GM19099 (cell line): Measurements from ENCODE around the gene CCDC106.
A peak's percentile ranks its signal among the peaks of the same experiment; 100 is the strongest.

Experiments used
- POLR2A ChIP-seq: IDR thresholded peaks from 3 replicates; pipeline ENCODE4 v1.6.1; 2011; ENCODE audit warnings: low read depth; ENCODE audit not compliant: insufficient read length; ENCODE audit errors: extremely low read depth

The CCDC106 gene

DNA sequence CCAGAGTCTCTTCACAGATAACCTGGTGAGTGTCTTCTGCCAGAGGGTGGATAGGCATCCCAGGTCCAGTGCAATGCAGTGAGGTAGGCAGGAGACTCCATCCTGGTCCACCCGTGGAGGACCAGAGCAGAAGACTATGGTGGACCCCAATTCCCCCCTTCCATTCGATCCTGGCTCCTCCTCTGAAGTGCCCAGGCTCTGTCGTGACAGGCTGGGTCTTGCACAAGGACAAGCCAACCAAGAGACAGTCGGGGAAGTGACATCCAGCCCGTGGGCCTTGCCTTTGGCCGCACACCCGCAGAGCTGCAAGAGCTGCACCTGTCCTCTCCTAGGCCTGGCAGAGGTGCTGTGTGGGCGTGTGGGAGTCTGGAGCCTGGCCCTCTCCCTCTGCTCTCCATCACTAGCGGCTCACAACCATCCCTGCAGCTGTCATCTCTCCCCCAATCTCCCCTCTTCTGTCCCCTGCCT is 26.8 kb upstream of the CCDC106 start:
- no peak for TF ChIP-seq POLR2A

DNA sequence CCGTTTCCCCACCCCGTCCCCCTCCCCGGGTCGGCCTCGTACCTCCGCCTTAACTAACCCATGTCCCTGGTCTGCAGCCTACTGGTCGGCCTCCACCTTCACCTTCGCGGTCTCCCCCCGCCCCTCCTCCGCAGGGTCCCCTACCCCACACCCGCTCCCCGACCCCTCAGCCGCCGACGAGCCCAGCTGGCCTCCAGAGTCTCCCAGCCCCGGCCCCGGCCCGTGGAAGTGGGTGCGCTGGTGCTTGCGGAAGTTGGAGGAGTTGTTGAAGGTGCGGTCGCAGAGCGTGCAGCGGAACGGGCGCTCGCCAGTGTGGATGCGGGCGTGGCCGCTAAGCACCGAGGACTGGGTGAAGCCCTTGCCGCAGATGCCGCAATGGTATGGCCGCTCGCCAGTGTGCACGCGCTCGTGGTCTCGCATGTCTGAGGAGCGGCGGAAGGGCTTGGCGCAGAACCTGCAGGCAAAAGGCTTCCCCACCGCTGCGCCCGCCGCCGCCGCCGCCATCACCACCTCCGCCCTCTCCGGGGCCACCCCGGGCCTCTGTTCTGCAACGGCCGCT is 26.3 kb upstream of the CCDC106 start:
- no peak for TF ChIP-seq POLR2A

DNA sequence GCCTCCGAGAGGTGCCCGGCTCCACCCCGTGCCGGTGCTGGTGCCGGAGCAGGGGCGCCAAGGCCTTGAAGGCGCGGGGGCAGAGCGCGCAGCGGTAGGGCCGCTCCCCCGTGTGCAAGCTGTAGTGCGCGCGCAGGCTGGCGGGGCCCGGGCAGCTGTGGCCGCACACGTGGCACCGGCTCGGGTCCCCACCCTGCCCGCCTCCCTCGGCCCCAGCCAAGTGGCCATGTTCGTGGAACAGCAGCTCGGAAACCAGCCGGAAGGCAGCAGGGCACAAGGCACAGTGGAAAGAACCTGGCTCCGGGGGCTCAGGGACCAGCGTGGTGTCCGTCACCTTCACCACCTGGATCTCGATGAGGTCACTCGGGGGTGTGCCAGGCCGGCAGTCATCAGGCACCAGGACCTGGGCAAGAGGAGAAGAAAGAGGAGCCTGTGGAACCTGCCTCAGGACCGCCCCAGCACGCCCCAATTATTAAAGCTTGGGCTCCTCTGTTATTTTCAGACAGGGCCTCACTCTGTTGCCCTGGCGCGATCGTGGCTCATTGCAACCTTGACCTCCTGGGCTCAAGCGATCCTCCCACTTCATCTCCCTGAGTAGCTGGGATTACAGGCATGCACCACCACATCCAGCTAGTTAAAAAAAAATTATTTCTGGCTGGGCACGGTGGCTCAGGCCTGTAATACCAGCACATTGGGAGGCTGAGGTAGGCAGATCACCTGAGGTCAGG is 25.6 kb upstream of the CCDC106 start:
- no peak for TF ChIP-seq POLR2A

DNA sequence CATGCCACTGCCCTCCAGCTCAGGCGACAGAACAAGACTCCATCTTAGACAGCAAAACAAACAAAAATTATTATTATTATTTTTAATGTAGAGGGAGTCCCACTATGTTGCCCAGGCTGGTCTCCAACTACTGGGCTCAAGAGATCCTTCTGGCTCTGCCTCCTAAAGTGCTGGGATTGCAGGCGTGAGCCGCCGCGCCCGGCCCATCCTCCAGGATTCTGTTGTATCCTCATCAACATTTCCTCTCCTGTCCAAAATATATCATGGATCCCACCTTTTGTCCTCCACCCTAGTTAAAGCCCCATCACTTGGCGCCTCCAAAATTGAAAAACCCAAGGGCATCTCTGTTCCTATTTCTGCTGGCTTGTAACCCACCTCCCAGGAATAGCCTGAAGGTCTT is 24.9 kb upstream of the CCDC106 start:
- TF ChIP-seq POLR2A: no peak

DNA sequence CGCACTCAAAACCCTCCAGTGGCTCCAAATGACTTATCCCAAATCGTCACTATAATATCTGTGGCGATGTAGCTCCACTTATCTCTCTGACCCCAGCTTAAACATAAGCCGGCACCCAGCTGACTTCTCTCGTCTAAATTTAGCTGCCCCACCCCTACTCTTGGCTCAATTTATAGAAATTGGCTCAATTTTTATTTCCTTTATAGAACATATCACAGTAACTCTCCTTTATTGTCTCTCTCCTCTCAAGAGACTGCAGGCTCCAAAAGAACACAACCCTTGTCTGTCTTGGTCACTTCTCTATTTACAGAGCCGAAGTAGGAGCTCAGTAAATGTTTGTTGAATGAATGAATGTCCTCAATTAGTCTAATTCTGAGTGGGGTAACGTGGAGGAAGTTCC is 24.5 kb upstream of the CCDC106 start:
- no peak for TF ChIP-seq POLR2A

DNA sequence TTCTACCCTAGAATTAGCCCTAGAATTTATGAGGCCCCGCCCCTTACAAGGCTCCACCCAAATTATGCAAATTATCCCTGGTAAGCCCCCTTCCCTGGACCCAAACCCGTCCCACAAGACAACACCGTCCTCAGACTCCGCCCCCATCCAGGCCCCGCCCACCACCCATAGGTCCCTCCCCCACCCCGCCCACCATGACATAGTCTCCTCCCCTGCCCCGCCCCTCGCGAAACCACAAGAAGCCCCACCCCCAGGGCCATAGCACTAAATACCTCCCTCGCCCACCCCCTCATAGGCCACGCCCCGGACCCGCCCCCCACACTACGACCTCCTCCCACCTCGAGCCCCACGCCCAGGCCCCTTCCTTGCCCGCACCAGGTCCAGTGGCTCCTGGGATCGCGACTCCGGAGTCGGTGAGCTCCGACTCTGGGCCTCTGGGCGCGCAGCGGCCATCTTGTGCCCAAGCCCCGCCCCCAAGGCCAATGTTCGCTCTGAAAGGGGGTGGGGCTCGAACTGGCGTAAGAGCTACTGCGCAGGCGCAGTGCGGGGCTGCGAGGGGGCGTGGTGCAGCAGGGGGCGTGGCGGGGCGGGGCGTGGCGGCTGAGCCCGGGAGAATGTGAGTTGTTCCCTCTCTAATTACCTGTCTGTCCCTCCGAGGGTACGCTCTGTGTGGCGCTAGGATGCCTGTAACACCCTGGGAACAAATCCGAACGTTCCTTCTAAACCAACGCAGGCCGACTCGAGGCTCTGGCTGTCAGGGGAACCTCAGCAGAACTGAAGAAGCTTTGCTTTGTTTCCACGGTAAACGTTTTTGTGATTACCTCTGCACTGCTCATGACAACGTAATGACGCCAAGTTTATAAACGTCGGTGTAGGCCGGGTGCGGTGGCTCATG is 23.7 kb upstream of the CCDC106 start, which contains the start of gene ZNF784:
Gene ZNF784, minus strand, starts transcription at position 458 of the 895 bp plus-strand sequence. Its CDS starts 5 bp downstream, at position 453.
- TF ChIP-seq POLR2A: peak; percentile 90

DNA sequence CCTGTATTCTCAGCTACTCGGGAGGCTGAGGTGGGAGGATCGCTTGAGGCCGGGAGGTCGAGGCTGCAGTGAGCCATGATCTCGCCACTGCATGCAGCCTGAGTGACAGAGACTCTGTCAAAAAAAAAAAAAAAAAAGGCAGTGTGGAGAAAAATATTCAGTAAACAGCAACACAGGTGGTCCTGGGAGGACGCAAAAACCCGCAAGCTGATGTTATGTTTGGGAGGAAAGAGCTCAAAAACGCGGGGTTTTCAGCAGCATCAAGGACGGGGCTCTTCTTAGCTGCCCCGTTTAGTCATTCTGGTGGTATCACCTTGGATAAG is 23.0 kb upstream of the CCDC106 start:
- no peak for TF ChIP-seq POLR2A

GRCh38 chr19:55626350-55626749 is 21.7 kb upstream of the CCDC106 start:
- TF ChIP-seq POLR2A: no peak

DNA sequence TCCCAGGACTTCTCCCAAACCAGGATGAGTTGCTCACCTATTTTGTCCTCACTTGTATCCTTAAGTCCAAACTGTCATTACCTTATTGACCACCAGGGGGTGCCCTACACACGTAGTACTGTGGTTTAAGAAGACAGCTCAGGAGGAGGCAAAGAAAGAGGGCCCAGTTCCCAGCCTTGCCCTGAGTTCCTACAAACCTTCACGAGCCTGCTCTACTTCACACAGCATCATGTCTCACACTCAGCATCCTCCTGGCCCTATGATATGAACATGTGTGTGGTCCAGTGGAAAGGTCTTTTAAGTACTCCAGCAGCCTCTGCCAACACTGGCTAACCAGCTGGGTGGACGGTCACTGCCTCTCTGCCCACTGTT is 15.6 kb upstream of the CCDC106 start:
- no peak for TF ChIP-seq POLR2A

DNA sequence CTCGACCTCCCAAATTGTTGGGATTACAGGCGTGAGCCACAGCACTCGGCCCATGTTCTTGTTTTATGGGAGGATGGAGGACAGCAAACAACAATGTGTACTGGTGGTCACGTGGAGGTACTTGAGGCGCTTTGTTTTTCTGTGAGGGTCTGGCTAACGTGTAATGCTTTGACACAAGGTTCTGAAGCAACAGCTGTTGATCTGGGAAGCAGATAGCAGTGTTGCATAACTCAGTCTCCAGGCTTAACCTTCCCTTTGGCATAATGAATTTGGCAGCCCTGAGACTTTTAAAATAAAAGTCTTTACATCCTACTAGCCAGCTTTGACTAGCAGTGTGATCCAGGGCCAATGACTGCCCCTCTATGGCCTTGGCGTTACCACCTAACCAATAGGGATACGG is 14.2 kb upstream of the CCDC106 start:
- no peak for TF ChIP-seq POLR2A

GRCh38 chr19:55635334-55635717 is 12.7 kb upstream of the CCDC106 start:
- TF ChIP-seq POLR2A: no peak

GRCh38 chr19:55635856-55636440 is 12.1 kb upstream of the CCDC106 start:
- TF ChIP-seq POLR2A: no peak

DNA sequence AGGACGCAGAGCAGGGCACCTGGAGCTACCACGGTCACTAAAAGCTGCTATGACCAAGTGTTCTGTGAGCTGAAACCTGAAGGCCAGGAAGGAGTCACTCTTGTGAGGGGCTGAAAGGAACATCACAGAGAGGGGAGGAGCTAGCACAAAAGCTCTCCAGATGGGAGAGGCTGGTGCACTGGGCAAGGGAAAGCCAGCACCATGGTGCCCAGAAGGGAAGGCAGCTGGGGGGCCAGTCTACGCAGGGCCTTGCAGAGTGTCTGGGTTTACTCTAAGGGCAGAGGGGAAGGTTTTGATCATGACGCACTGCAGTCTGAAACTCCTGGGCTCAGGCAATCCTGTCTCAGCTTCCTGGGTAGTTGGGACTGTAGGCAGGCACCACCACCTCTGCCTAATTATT is 11.3 kb upstream of the CCDC106 start:
- no peak for TF ChIP-seq POLR2A

GRCh38 chr19:55637534-55637933 is 10.5 kb upstream of the CCDC106 start:
- no peak for TF ChIP-seq POLR2A

DNA sequence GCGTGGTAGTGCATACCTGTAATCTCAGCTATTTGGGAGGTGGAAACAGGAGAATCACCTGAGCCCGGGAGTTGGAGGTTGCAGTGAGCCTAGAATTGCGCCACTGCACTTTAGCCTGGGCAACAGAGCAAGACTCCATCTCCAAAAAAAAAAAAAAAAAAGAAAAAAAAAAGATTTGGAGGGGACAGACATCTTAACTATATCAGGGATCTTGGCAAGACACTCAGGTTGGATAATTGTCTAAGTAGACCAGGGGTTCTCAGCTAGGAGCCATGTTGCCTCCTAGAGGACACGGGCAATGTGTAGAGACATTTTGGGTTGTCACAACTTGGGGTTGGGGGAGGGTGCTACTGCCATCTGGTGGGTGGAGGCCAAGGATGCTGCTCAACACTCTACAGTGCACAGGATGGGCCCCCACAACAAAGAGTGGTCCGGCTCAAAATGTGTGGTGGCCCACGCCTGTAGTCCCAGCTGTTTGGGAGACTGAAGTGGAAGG is 9.1 kb upstream of the CCDC106 start:
- TF ChIP-seq POLR2A: no peak
